Stimulated activated naive B cell treated with anti-CD40 and anti-IgM and Interleukin-4, amounts not matched to agents 10 μg/mL and 1 μg/mL and 100 μg/mL, for 72 hours (primary cell): ENCODE data around the gene KMT5B.

Experiments
- ATAC-seq, 2 donors: fragments of 150-1000 bp; cut with Tn5 transposase; replicated peaks; 2 replicates each; pipeline ENCODE4 v1.10.0; 2021; ENCODE audit warnings: moderate library complexity in 1 of 2
- DNase-seq: peaks from one replicate; pipeline ENCODE4 v3.0.0; 2021
- H3K27ac Mint-ChIP-seq: one replicate; pipeline ENCODE4 v1.8.0; 2022; ENCODE audit warnings: mild to moderate bottlenecking, mixed read lengths
- H3K27me3 Mint-ChIP-seq, 2 donors: one replicate each; pipeline ENCODE4 v1.8.0; 2022; ENCODE audit warnings: mixed read lengths in 2 of 2
- H3K36me3 Mint-ChIP-seq, 2 donors: one replicate each; pipeline ENCODE4 v1.8.0; 2022; ENCODE audit warnings: mixed read lengths in 2 of 2, mild to moderate bottlenecking in 1 of 2
- H3K4me1 Mint-ChIP-seq, 2 donors: one replicate each; pipeline ENCODE4 v1.8.0; 2022; ENCODE audit warnings: mixed read lengths in 2 of 2, mild to moderate bottlenecking in 1 of 2
- H3K4me3 Mint-ChIP-seq, 2 donors: one replicate each; pipeline ENCODE4 v1.8.0; 2022; ENCODE audit warnings: mild to moderate bottlenecking in 2 of 2, mixed read lengths in 2 of 2, moderate library complexity in 1 of 2
- H3K9me3 Mint-ChIP-seq, 2 donors: one replicate each; pipeline ENCODE4 v1.8.0; 2022; ENCODE audit warnings: mixed read lengths in 2 of 2, mild to moderate bottlenecking in 1 of 2

KMT5B gene

DNA sequence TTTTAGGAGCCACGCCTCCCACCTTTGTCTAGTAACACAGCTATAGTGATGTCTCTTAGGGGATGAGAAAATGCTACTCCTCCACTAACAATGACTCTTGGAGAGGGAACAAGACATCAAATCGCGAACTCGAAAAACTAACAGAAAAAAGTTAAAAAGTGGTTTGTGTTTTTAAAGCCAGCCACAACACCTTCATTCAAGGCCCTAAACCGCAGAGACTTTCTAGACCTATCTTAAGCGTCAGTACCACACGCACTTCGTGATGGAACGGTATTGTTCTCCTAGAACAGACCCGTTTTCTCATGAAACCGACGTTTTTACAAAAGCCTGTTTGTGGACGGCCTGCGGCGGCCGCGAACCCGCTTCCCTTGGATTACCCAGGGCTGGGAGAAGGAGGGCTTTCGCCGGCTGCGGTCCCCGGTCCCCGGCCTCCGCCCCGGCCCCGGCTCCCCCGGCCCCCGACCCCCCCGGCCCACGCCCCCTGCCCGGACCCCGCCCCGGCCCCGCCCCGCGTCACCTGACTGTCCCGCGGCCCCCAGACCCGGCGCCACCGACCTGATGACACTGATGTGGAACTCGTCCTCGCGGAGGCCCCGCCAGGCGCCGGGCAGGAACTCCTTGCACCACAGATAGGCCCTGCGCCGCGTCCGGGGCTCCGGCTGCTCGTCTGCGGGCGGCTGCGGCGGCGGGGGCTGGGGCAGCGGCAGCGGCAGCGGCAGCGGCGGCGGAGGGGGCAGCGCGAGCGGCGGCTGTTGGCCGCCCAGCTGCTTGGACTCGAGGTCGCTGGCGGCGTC lies 92.6 kb downstream of the KMT5B start:
- Mint-ChIP-seq H3K36me3 (peaks cover 2 to 14% of the 10 kb centered on the region in 2 donors), H3K27me3 (no peaks in the 10 kb centered on the region), H3K9me3 (no peaks in the 10 kb centered on the region), H3K4me3 (peak overlapping the region; percentile 87 to 89), H3K27ac (peak overlapping the region; percentile 92), H3K4me1 (peaks cover 23 to 29% of the 10 kb centered on the region in 2 donors)
- peak; percentile 35 for DNase-seq
- ATAC-seq, result peak; percentile 26 to 35

DNA sequence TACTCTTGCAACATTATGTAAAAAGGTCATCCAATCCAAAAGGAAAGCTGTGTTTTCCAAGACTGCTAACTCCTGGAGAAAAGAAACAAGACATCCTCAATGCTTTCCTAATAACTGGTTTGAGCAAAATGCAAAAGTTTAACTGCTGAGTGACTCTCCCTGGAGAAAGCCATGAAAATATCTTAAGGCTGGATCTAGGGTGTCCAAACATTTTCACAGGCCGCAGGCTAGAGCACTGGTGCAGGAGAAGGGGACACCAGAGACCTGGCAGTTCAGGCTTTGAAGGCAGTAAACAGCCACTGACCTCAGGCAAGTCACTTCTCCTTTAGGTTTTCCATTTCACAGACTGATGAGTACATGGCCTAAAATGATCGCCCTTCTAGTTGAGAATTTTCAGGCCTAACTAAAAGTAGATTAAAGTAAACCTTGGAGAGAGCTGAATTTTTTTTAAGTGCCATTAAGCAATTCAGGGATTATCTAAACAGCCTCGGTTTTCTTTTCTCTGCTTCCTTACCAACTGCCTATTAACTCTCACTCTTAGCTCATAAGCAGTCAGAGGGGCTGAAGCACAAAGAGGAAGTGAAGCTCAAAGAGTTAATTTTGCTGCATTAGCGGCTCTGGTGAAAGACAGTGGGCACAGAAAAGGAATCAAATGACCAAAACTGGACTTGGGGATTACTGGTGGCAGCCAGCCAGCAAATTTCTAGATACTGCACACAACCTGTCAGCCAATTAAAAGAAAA lies 94.2 kb downstream of the KMT5B start:
- DNase-seq (peak; percentile 47), ATAC-seq (peak; percentile 56 to 58)
- H3K27ac Mint-ChIP-seq, result peak overlapping the region; percentile 89
- peaks cover 6 to 23% of the 10 kb centered on the region in 2 donors for H3K36me3 Mint-ChIP-seq
- no peaks in the 10 kb centered on the region for H3K9me3 Mint-ChIP-seq
- peaks cover 30 to 35% of the 10 kb centered on the region in 2 donors for H3K4me1 Mint-ChIP-seq
- H3K4me3 Mint-ChIP-seq, result peak overlapping the region; percentile 87 to 89
- no peaks in the 10 kb centered on the region for H3K27me3 Mint-ChIP-seq

DNA sequence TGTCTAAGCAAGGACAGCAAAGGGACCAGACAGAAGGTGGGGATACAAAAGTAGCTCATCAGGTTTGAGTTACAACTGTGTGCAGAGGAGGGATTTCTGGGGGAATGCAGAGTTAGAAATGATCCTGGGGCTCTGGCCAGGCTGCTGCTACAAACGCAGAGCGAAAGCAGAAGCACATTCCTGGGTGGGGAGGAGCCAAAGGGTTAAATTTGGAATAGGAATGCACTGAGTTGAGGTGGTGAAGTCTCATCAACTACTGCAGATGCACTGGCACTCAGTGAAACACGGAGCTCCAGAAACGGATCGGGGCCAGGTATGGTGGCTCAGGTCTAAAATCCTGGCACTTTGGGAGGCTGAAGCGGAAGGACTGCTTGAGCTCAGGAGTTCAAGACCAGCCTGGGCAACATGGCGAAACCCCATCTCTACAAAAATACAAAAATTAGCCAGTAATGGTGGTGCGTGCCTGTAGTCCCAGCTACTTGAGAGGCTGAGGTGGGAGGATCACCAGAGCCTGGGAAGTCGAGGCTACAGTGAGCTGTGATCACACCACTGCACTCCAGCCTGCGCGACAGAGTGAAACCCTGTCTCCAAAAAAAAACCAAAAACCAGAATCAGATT lies 95.1 kb downstream of the KMT5B start:
- ATAC-seq (no peak), DNase-seq (no peak)
- H3K36me3 Mint-ChIP-seq, result peaks cover 8 to 27% of the 10 kb centered on the region in 2 donors
- peaks cover 32 to 39% of the 10 kb centered on the region in 2 donors for H3K4me1 Mint-ChIP-seq
- H3K4me3 Mint-ChIP-seq, result peak overlapping the region in 1 of 2 donors; percentile 36
- no peaks in the 10 kb centered on the region for H3K27me3 Mint-ChIP-seq
- no peak overlapping the region for H3K27ac Mint-ChIP-seq
- H3K9me3 Mint-ChIP-seq, result no peaks in the 10 kb centered on the region

DNA sequence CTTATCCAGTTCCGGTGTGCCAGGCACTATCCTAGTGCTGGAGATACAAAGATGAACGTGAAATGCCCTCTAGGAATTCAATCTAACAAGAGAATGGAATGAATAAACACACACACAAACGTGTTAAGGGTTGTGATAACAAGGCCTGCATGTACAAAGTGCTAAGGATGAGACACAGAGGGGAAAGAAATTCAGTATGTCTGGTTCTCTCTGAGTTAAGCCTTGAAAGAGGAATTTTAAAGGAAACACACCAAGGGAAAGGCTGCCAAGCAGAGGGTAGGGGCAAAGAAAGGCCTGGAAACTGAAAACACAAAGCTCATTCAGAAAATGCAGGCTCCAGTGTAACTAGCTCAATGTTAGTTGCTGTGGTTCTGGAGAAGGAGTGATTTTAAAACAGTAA lies 96.1 kb downstream of the KMT5B start:
- no peak overlapping the region for H3K4me3 Mint-ChIP-seq
- no peaks in the 10 kb centered on the region for H3K27me3 Mint-ChIP-seq
- H3K4me1 Mint-ChIP-seq, result peaks cover 29 to 34% of the 10 kb centered on the region in 2 donors

DNA sequence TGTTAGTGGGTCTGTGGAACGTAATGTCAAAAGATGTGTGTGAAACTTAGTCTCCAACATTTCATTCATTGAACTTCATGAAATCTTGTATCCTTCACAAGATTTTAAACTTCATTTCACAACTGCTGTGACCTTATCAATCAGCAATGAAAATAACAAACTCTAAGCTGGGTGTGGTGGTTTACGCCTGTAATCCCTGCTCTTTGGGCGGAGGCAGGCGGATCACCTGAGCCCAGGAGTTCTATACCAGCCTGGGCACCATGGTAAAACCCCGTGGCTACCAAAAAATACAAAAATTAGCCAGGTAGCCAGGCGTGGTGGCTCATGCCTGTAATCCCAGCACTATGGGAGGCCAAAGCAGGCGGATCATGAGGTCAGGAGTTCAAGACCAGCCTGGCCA lies 97.0 kb downstream of the KMT5B start:
- Mint-ChIP-seq H3K9me3 (no peaks in the 10 kb centered on the region), H3K36me3 (peaks cover 14 to 27% of the 10 kb centered on the region in 2 donors), H3K4me1 (peaks cover 29 to 31% of the 10 kb centered on the region in 2 donors), H3K27ac (no peak overlapping the region), H3K27me3 (no peaks in the 10 kb centered on the region), H3K4me3 (peak overlapping the region in 1 of 2 donors; percentile 22)
- DNase-seq, result no peak
- no peak for ATAC-seq

More for the DNA sequence above, 96.1 kb downstream of the KMT5B start:
- ATAC-seq (no peak), DNase-seq (no peak)
- Mint-ChIP-seq H3K36me3 (peaks cover 14 to 27% of the 10 kb centered on the region in 2 donors), H3K9me3 (no peaks in the 10 kb centered on the region), H3K27ac (no peak overlapping the region)

DNA sequence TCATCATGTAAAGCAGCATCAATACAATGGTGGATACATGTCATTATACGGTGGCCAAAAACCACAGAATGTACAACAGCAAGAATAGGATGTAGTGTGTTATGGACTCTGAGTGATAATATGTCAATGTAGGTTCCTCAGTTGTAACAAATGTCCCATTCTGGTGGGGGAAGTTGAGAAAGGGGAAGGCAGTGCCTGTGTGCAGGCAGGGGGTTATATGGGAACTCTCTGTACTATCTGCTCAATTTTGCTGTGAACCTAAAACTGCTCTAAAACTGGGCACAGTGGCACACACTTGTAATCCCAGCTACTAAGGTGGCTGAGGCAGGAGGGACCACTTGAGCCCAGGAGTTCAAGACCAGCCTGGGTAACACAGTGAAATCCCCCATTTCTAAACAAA lies 97.8 kb downstream of the KMT5B start:
- Mint-ChIP-seq H3K27me3 (no peaks in the 10 kb centered on the region), H3K36me3 (peaks cover 14 to 27% of the 10 kb centered on the region in 2 donors), H3K27ac (no peak overlapping the region), H3K4me1 (peaks cover 27 to 31% of the 10 kb centered on the region in 2 donors), H3K4me3 (no peak overlapping the region), H3K9me3 (no peaks in the 10 kb centered on the region)
- ATAC-seq (no peak), DNase-seq (no peak)

DNA sequence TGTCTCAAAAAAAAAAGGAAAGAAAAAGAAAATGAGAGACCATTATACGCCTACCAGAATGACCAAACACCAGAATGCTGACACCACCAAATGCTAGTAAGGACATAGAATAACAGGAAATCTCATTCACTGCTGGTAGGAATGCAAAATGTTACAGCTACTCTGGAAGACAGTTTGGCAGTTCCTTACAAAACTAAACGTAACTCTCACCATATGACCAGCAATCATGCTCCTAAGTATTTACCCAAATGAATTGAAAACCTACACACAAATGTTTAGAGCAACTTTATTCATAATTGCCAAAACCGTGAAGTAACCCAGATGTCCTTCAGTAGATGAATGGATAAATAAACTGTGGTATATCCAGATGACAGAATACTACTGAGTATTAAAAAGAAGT lies 99.1 kb downstream of the KMT5B start:
- no peak for ATAC-seq
- DNase-seq, result no peak
- no peak overlapping the region for H3K27ac Mint-ChIP-seq
- H3K4me3 Mint-ChIP-seq, result no peak overlapping the region
- no peaks in the 10 kb centered on the region for H3K9me3 Mint-ChIP-seq
- peaks cover 26 to 29% of the 10 kb centered on the region in 2 donors for H3K4me1 Mint-ChIP-seq
- peaks cover 14 to 27% of the 10 kb centered on the region in 2 donors for H3K36me3 Mint-ChIP-seq
- H3K27me3 Mint-ChIP-seq, result no peaks in the 10 kb centered on the region

DNA sequence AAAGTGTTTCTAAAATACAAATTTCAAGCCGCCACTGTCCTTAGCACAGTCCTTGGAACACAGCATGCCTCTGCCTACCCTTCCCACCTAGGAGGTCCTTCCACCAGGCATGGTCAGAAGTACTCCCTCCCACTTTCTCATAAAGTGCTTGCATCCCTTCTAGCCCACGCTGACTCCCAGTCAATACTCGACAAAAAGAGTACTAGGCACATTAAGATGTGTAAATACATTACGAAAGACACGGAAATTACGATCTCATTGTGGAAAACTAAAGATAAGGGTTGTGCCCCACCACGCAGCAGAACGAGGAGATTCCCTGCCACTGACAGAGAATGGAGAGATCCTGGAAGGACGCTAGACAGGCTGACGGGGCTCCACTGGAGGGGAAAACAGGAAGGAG lies 105.4 kb downstream of the KMT5B start:
- H3K4me3 Mint-ChIP-seq, result no peak overlapping the region
- H3K9me3 Mint-ChIP-seq, result no peaks in the 10 kb centered on the region
- DNase-seq (no peak), ATAC-seq (no peak)
- H3K4me1 Mint-ChIP-seq, result peaks cover 10 to 27% of the 10 kb centered on the region in 2 donors
- no peaks in the 10 kb centered on the region for H3K27me3 Mint-ChIP-seq
- H3K36me3 Mint-ChIP-seq, result peaks cover 5 to 13% of the 10 kb centered on the region in 2 donors
- no peak overlapping the region for H3K27ac Mint-ChIP-seq

DNA sequence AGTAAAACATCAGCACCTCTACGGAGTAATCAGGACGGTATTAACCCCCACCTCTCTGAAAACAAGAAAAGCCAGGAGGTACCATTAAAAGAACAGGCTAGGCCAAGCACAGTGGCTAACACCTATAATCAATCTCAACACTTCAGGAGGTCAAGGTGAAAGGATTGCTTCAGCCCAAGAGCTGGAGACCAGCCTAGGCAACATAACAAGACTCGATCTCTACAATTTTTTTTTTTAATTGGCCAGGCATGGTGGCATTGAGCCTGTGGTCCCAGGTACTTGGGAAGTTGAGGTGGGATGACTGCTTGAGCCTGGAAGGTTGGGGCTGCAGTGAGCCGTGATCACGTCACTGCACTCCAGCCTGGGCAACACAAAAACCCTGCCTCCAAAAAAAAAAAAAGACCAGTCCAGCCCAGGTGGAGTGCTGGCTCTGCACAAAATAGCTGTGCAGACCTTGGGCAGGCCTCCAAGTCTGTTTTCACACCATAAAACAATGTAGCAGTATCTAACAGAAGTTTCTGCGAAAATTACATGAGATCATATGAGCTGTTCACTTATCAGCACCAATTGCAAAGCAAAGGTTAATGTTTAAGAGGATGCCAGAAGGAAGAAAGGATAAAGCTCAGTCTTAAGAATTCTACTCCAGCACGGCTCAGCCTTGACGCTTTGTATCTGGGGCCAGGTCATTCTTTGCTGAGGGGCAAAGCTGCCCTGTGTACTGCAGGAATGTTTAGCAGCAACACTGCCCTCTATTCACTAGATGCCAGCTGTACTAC lies 106.7 kb downstream of the KMT5B start:
- H3K4me1 Mint-ChIP-seq, result peaks cover 15 to 30% of the 10 kb centered on the region in 2 donors
- ATAC-seq, result no peak

More for the DNA sequence above, 106.7 kb downstream of the KMT5B start:
- Mint-ChIP-seq H3K4me3 (no peak overlapping the region), H3K27me3 (no peaks in the 10 kb centered on the region), H3K36me3 (peaks cover 5 to 7% of the 10 kb centered on the region in 2 donors), H3K9me3 (no peaks in the 10 kb centered on the region), H3K27ac (no peak overlapping the region)
- DNase-seq, result no peak
